Measurements from ENCODE around the gene CNTNAP2. TPM values are rescaled to one million over a fixed set of nuclear protein-coding genes. Genes with fewer than 3 reads are reported as not detected.

Gene CNTNAP2
- total RNA-seq, 1 donor from 2014 or later, result 9.2 TPM

GRCh38 chr7:146681487-146681886 is 564.9 kb downstream of the CNTNAP2 start:
- DNase-seq (ENCODE audit: low read depth), result no peak
- H3K4me3 ChIP-seq (ENCODE audit: low read depth, low read length), result no peak overlapping the region
- TF ChIP-seq CTCF (conservative IDR thresholded peaks at IDR 0.05; ENCODE audit: low read depth, low read length), result no peak

- DNase-seq (ENCODE audit: low read depth), result no peak
- TF ChIP-seq CTCF (conservative IDR thresholded peaks at IDR 0.05; ENCODE audit: low read depth, low read length), result no peak
- no peak overlapping the region for H3K4me3 ChIP-seq (ENCODE audit: low read depth, low read length)
These were observed 566.8 kb downstream of the CNTNAP2 start for GRCh38 chr7:146683439-146683838.

DNA sequence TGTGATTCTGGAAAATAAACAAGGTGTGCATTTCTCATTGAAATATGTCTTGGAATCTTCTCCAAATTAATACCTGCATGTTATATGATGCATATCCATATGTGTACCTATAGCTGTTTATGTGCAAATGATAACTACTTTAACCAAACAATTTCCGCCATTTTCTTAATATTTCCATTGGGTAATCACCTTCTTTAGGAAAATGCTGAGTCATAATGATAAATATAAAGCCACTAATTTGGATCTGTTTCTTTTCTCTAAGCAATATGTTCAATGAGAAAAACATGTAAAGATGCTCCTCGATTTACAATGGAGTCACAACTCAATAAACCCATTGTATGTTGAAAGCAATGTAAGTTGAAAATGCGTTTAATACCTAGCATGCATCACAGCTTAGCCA is 574.4 kb downstream of the CNTNAP2 start:
- H3K4me3 ChIP-seq (ENCODE audit: low read depth, low read length), result no peak overlapping the region
- DNase-seq (ENCODE audit: low read depth), result no peak
- TF ChIP-seq CTCF (conservative IDR thresholded peaks at IDR 0.05; ENCODE audit: low read depth, low read length), result no peak

- DNase-seq (ENCODE audit: low read depth), result no peak
- no peak overlapping the region for H3K4me3 ChIP-seq (ENCODE audit: low read depth, low read length)
- no peak for TF ChIP-seq CTCF (conservative IDR thresholded peaks at IDR 0.05; ENCODE audit: low read depth, low read length)
These were observed 582.5 kb downstream of the CNTNAP2 start for GRCh38 chr7:146698995-146699610.

DNA sequence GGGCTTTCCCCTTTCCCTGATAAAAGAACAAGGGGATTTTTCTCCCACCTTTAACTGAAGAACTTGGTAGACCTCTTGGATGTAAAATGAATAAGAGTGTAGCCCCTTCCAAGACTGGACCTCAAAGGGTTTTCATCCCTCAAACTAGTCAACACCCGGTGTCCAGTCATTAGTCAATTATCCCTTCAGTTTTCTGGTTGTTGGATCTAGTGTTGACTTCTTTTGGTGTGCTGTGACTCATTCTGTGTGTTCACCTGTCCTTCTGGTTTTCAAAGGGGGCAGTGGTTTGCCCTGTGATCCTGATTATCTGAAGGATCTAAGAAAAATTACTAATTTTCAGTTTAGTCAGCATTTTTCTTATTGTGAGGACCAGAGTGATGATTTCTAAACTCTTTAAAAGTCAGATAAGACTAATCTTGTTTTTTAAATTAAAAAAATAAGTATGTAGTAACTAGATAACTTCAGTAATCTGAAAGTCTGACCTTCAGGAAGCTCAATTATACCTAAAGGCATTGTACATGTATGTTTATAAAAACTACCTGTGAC is 583.5 kb downstream of the CNTNAP2 start:
- no peak for DNase-seq (ENCODE audit: low read depth)
- H3K4me3 ChIP-seq (ENCODE audit: low read depth, low read length), result no peak overlapping the region
- no peak for TF ChIP-seq CTCF (conservative IDR thresholded peaks at IDR 0.05; ENCODE audit: low read depth, low read length)

GRCh38 chr7:146701166-146701565 is 584.6 kb downstream of the CNTNAP2 start:
- H3K4me3 ChIP-seq (ENCODE audit: low read depth, low read length), result no peak overlapping the region
- no peak for DNase-seq (ENCODE audit: low read depth)
- TF ChIP-seq CTCF (conservative IDR thresholded peaks at IDR 0.05; ENCODE audit: low read depth, low read length), result no peak

DNA sequence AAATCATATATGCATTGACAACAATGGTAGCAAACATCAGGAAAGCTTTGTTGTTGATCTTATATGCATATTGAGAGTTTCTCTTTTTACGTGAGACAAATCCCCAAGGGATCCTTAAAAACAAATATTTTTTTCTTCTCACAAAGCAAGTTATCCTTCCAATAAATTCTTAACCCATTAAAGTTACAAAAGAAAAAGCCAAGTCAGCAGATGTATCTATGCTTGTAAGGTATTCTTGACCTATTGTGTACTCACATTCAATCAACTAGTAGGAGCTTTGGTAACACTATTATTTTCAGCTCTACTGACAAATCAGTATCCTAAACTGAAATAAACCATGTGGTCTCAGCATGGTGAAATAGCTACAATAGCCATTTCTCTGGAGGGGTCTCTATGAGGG is 586.3 kb downstream of the CNTNAP2 start:
- DNase-seq (ENCODE audit: low read depth), result no peak
- H3K4me3 ChIP-seq (ENCODE audit: low read depth, low read length), result no peak overlapping the region
- TF ChIP-seq CTCF (conservative IDR thresholded peaks at IDR 0.05; ENCODE audit: low read depth, low read length), result no peak
